ENCODE results near the gene SLC29A3.

DNA sequence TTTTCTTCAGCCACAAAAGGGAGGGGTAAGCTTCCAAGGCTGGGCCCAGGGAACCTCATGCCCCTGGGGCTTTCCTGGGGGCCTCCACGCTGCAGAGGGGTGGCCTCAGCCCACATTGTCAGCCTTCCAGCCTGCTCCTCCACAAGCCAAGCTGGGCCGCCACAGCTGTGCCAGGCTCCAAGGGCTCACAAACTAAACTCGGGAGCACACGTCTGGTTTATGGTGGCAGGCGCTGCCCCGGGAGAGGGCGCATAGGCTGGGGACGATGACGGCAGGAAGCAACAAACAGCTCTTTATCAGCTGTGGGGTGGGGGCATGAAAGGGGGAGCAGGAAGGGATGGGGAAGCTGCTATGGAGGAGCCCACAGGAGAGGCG, 71.4 kb downstream of the SLC29A3 start:
- TF ChIP-seq, protein P1, sequence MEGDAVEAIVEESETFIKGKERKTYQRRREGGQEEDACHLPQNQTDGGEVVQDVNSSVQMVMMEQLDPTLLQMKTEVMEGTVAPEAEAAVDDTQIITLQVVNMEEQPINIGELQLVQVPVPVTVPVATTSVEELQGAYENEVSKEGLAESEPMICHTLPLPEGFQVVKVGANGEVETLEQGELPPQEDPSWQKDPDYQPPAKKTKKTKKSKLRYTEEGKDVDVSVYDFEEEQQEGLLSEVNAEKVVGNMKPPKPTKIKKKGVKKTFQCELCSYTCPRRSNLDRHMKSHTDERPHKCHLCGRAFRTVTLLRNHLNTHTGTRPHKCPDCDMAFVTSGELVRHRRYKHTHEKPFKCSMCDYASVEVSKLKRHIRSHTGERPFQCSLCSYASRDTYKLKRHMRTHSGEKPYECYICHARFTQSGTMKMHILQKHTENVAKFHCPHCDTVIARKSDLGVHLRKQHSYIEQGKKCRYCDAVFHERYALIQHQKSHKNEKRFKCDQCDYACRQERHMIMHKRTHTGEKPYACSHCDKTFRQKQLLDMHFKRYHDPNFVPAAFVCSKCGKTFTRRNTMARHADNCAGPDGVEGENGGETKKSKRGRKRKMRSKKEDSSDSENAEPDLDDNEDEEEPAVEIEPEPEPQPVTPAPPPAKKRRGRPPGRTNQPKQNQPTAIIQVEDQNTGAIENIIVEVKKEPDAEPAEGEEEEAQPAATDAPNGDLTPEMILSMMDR (optimal IDR thresholded peaks at IDR 0.05 in 1 of 3, IDR thresholded peaks at IDR 0.05 in 1 of 3, conservative IDR thresholded peaks at IDR 0.05 in 1 of 3; ENCODE audit: extremely low read depth in 1 of 3, insufficient read depth in 2 of 3, low read length in 3 of 3), result peak in 1 of 3 experiments; percentile 8
- TF ChIP-seq EZH2 (IDR thresholded peaks at IDR 0.05; ENCODE audit: low read length), result peak; percentile 11
